ENCODE measurements around the gene NRXN2.

The NRXN2 gene

DNA sequence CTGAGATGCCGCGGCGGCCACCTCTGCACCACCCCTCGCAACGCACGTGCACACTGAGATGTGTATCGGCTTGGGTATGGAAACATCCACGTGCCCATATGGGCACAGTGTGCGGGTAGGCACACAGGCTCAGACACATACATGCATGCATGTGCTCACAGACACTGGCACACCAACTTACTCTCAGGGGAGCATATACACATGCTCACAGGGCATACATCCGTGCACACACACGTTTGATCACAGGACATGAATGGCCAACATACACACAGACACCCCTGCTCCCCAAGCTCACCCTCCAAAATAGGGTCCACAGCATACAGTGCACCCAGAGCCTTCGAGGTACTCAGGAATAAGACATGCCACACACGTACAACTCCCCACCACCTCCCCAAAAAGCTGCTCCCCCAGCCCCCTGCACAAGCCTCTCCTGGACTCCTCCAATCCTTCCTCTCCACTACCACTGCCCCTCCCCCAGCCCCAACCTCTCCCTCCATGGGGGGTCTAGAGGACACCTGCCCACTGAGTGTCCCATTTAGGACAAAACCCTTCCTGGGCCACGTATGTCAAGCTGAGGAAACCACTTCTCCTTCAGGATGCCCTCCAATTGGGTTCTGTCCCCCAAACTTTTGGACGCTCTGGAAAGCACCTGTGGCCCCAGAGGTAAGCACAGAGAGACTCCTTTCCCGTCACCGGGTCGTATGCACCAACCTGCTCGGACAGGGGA, 78.9 kb downstream of the NRXN2 start:
- DNase-seq, result no peak

GRCh38 chr11:64643256-64643881, 79.6 kb downstream of the NRXN2 start:
- DNase-seq, result no peak

DNA sequence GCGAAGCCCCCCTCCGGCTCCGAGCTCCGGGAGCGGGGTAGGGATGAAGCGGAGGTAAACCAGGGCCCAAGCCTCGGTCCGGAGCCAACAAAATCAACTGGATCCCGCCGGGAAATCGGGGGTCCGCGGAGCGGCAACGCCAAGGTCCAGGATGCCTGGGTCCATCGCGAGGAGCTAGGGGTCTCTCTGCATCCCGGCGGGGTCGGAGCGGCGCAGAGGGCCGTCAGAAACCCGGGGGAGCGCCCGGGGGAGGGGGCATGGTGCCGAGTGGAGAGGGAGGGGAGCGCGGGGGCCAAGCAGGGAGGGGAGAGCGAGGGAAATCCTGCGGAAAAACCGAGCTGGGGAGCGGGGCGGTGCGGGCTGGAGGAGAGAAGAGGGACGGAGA, 80.1 kb downstream of the NRXN2 start:
- no peak for DNase-seq

DNA sequence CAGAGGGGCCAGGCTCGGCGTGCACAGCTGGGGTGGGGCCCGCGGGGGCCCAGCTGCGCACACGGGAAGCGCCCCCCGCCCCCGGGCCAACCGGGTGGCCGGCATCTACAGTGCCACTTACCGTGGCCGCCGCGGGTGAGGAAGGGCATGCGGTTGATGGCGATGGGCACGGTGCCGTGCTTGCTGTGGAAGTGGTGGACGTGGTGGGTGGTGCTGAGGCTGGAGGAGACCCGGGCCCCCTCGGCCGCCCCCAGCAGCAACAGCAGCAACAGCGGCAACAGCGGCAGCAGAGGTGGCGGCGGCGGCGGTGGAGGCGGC, 80.6 kb downstream of the NRXN2 start:
- DNase-seq, result no peak

- DNase-seq, result no peak
Measured at GRCh38 chr11:64641596-64642417, 81.2 kb downstream of the NRXN2 start.

DNA sequence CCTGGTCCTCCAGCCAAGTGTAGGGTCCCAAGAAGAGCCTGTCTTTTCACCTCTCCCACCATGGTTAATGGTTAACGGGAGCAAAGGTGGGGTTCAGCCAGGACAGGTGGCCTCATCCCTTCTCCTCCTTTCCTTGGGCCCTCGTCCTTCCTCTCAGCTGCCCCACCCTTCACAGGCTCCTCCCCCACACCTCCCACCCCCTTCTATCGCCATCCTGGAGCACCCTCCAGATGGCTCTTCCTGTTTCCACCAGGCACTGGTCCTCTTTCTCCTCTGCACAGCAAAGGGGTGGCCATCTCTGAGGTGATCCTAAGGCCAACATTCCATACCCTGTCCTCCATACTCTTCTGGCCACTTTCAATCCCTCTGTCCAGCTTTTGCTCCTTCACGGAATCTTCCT, 83.1 kb downstream of the NRXN2 start:
- DNase-seq, result no peak

DNA sequence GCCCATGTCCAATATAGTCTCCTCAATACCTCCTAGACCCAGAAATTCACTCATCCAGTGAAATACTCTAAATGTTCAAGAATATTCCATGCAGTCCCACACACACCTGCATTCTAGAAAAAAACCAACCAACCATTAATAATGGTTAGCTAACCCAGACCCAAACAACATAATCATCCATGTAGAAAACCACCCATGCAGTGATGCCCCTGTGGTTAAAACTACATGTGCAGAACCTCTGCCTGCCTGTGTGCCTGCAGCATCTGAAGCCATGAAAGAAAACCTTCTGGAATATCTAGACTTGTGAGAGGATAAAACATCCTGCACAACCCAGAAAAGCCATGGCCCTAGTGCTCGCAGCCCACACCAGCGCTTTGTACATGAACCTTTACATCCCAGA, 84.2 kb downstream of the NRXN2 start:
- DNase-seq, result no peak

DNA sequence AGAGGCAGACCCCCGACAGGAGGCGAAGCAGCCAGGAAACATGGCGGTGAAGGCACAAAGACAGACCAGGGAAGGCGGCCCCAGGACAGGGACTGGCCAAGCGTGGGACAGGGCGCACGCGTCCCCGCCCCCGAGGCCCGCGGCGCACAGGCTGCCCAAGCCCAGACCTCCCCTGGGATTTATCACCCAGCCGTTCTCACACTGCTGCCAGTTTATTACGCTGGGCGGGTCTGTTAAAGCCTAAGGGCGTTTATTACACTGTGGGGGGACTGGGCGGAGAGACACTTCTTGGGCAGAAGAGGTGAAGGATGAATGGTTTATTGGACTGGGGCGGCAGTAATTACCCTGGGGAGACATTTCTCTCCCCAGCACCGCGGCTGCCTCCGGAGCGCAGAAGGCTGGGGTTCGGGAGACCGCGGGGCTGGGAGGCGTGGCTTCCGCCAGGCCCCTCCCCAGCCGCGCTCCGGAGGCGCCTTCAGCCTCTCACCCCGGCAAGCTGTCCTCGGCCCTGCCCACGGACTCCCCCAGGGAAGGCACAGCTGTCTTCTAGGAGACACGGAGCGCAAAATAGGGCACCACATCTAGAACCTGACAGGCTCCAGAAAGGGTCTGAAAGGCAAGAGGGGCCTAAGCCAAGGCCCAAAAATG, 84.9 kb downstream of the NRXN2 start:
- no peak for DNase-seq

DNA sequence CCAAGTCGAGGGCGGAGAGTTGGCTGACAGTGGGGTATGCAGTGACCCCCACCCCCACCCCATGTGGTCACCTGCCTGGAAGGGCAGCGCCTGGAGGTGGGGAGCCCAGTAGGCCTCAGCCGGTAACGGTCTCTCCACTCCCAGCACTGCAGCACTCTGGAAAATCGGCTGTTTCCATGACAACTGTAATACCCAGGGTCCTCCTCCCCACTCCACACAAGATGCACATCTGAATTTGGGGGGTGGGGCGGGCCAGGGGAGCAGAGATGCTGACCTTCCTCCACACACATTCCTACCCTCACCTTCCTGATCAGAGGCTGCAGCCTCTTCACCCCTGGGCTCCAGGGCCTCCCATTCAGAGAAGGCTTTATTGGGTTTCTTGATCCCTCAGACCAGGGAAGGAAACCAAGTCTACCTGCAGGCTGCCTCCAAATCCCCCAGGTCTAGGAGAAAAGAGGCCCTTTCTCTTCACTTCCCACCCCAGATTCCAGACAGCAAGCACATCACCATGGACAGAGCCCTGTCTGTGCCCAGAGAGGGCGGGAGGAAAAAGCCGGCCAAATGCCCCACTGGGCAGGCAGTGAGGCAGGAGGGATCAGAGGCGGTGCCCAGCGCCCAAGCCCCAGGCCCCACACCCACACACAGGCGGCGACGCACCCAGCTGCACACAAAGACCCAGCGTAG, 85.5 kb downstream of the NRXN2 start:
- no peak for DNase-seq

DNA sequence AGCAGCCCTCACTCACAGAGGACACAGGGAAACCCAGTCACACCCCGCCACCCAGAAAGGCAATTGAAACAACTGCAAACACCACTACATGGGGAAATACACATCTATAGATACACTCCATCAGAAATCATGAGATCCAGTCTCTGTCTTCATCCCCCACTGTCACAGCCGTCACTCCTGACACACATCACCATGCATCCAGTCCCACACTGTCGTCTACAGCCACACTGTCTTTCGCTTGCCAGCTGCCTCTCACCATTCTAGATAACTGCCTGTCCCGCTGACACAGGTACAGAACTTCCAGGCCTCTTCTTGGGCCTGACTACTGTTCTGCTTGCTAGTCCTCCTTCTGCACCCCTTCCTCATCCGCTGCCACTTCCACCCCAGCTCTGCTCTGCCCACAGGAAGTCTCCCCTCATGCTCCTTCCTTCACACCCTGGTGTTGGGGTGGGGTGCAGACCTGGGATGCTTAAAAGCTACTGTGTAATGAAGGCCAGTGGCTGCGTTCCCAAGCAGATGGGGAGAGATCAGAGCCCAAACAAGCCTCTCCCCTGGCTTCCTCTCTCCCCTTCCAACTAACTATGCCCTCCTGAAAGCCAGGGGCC, 89.3 kb downstream of the NRXN2 start:
- no peak for DNase-seq

- no peak for DNase-seq
Measured at GRCh38 chr11:64632654-64633053, 90.3 kb downstream of the NRXN2 start.

DNA sequence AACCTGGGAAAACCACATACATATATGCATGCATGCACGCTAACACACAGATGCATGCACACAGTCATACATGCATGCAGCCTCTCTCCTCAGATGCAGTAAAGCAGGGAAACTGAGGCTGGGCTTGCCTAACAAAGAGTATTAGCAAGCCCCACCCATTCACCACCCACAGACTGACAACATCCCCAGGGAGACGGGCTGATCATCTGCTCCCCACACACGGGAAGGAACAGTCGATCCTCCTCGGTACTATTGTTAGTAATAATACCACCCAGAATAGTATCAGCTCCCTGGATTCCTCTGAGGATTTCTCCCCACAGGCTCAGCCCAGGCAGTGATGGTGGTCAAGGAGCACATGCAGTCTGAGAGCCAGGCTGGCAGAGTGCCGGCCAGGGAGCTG, 90.8 kb downstream of the NRXN2 start:
- no peak for DNase-seq

DNA sequence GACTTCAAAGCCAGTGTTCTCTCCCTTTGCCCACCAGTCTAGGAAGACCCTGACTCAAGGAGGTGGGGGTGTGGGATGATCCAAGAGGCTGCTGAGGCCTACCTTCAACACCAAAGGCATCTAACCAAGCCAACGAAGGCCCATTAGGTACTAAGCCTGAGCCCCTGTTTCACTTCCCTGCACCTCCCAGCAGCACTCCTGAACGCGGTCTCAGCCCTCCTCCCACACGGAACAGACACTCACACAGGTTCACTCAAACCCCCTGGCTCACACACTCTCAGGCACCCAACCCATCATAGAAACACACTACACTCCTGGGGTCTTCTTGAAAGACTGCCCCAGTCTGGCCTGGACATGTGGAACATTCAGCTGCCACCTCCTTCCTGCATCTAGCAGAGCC, 91.3 kb downstream of the NRXN2 start:
- DNase-seq, result no peak

GRCh38 chr11:64629796-64630562, 93.0 kb downstream of the NRXN2 start:
- DNase-seq, result no peak

GRCh38 chr11:64629103-64629502, 93.9 kb downstream of the NRXN2 start:
- DNase-seq, result no peak

- no peak for DNase-seq
Measured at GRCh38 chr11:64628596-64628995, 94.4 kb downstream of the NRXN2 start.

- no peak for DNase-seq
Measured at GRCh38 chr11:64627371-64627770, 95.6 kb downstream of the NRXN2 start.

DNA sequence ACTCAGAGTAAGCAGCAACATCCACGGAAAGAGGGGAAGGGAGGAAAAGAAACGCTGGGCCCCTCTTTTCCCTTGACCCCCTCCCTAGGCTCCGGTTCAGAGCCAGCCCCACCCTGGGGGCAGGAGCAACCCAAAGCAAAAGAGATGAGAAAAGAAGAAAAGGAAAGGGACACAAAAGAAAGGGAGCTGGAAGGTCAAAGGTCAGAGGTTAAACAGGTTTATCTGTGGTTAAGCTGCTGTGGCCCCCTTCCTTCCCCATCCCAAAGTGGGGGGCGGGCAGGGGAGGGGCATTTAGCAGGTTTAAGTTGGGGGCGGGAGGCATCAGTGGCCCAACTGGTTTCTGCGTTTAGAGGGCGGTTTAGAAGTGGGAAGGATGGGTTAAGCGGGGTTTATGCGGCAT, 96.4 kb downstream of the NRXN2 start:
- no peak for DNase-seq

DNA sequence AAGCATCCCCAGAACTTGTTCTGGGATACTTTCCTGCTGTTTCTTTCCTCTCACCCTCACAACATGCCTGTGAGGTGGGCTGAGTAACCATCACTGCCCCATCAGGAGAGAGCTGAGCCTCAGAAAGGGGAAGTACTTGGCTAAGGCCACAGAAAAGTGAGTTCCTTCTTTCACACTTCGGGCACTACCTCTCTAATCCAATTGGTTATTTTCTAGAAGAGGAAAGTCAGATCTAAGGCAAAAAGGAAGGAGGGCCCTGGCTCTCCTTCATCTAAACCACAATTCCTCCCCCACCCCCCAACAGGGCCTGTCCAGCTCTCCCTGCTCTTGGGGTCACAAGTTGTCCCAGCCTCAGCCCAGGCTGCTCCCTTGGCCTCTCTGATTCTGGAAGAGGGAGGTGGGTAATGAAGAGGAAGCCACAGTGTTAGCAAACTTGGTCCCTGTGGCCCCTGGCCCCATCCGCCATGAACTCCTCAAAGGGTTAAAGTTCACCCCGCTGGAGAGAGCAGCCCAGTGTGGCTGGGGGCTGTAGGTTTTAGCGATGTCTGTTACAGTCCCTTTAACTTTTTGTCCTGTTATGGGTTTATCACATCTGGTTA, 98.0 kb downstream of the NRXN2 start:
- DNase-seq, result no peak

- no peak for DNase-seq
Measured at GRCh38 chr11:64622681-64623080, 100.3 kb downstream of the NRXN2 start.

- no peak for DNase-seq
Measured at GRCh38 chr11:64621283-64622019, 101.5 kb downstream of the NRXN2 start.

Measured in activated gamma-delta T cell (primary cell).